Activated naive CD4-positive, alpha-beta T cell treated with anti-CD3 and anti-CD28 coated beads, Interleukin-2, amount 50 U/mL, for 24 hours (primary cell): ENCODE data around the gene PPA2.

Experiments used
- H3K27ac Mint-ChIP-seq: one replicate; pipeline ENCODE4 v1.8.0; 2021; ENCODE audit warnings: mild to moderate bottlenecking, mixed read lengths
- H3K27me3 Mint-ChIP-seq: one replicate; pipeline ENCODE4 v1.8.0; 2021; ENCODE audit warnings: mixed read lengths
- H3K36me3 Mint-ChIP-seq: one replicate; pipeline ENCODE4 v1.8.0; 2021; ENCODE audit warnings: mixed read lengths
- H3K4me1 Mint-ChIP-seq: one replicate; pipeline ENCODE4 v1.8.0; 2021; ENCODE audit warnings: mixed read lengths
- H3K4me3 Mint-ChIP-seq: one replicate; pipeline ENCODE4 v1.8.0; 2021; ENCODE audit warnings: mild to moderate bottlenecking, mixed read lengths
- H3K9me3 Mint-ChIP-seq: one replicate; pipeline ENCODE4 v1.8.0; 2021; ENCODE audit warnings: mixed read lengths

PPA2 gene

DNA sequence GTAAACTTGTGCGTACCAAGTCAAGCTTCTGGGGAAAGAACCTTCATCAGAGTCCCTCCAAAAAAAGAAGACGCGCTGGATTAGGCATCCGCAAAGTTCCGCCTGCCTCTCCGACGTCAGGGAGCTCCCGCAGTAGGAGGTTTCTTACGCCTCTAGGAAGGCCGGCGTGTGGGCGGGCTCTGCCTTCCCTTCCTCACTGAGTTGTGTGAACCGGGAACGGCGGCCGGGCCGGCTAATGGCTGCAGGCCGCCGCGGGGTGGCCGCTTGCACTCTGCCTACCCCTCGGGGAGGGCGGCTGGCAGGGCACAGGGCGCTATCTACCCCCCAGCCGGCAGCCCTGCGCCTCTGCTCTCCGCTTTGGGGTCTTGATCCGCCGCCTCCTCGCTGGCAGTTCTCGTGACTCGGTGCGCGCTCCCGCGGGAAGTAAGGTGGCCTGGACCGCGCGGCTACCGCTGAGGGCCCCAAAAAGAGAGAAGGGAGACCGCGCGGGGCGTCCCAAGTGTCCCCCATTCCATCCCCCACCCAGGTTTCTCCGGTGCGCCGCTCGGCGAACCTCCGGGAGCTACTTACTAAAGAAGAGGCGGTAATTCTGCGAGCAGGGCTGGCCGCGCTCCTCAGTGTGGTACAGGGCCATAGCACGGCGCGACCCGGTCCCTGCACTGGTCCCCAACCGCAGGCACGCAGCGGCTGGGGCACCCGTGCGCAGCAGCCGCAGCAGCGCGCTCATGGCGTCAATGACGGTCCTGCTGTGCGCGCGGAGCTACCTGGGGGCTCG lies at the start of gene PPA2:
Gene PPA2, minus strand, starts transcription at position 739 of the 775 bp plus-strand sequence. Its CDS starts 12 bp downstream, at position 727.
- peaks cover 3% of the 10 kb centered on the region for H3K27me3 Mint-ChIP-seq
- peaks cover 2% of the 10 kb centered on the region for H3K36me3 Mint-ChIP-seq
- H3K27ac Mint-ChIP-seq: peak within 1 kb of the TSS; percentile 99
- H3K9me3 Mint-ChIP-seq: no peaks in the 10 kb centered on the region
- peak within 1 kb of the TSS; percentile 99 for H3K4me3 Mint-ChIP-seq
- H3K4me1 Mint-ChIP-seq: peaks cover 40% of the 10 kb centered on the region

DNA sequence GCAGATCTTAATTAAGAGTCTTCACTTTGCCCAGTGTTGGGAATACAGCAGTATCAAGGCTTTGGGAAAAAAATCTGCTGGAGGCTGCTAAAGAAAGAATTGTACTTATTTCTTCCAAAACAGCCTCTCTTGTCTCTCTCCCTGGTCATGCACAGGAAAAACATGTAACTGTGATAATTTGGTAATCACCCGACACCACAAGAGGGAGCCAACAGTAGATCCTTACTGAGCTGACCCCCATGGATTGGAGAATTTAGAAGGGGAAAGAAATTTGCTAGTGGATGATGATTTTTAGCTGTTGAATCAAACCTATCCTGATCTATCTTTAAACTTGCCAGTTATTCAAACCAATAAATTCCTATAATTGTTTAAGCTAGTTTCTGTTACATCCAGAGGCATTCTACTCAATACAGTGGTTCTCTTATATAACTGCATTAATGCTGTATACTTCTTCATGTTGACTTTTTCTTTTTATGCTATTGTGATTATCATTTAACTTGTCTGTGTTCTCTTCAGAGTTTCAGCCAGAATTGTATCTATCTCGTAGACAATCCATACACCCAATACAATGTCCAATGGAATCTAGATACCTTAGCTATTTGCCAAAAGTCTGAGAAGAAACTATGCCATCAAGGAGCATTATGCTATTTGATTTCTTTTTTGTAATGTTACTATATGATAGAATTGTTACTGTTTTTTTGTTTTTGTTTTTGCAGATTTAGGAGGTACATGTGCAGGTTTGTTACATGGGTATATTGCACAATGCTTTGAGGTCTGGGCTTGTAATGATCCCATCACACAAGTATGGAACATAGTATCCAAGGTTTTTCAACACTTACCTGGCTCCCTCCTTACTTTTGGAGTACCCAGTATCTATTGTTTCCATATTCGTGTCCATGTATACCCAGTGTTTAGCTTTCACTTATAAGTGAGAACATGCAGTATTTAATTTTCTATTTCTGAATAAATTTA lies 47.2 kb upstream of the PPA2 start:
- no peak overlapping the region for H3K27ac Mint-ChIP-seq
- H3K36me3 Mint-ChIP-seq: no peaks in the 10 kb centered on the region
- H3K4me1 Mint-ChIP-seq: no peaks in the 10 kb centered on the region
- H3K4me3 Mint-ChIP-seq: no peak overlapping the region
- peaks cover under 1% of the 10 kb centered on the region for H3K9me3 Mint-ChIP-seq
- H3K27me3 Mint-ChIP-seq: peaks cover 10% of the 10 kb centered on the region

DNA sequence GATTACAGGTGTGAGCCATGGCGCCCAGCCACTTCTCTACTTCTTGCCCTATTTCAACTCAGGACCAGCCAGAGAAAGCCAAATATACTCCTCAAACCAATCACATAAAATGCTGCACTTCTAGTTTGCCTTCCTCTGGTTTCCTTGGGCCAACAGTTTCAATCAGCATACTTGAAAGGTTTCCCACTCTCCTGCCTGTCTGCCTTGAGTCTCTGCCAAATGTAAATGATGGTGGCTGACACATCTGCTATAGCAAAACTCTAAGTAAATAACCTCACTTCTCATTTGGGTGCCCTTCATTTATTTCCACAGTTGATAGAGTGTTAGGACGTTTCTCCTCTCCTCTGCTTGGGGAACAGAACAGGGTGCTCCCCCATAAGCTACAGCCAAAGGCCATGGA lies 36.4 kb upstream of the PPA2 start:
- no peaks in the 10 kb centered on the region for H3K4me1 Mint-ChIP-seq
- H3K4me3 Mint-ChIP-seq: no peak overlapping the region
- no peak overlapping the region for H3K27ac Mint-ChIP-seq
- H3K27me3 Mint-ChIP-seq: peaks cover 7% of the 10 kb centered on the region
- peaks cover 9% of the 10 kb centered on the region for H3K9me3 Mint-ChIP-seq
- no peaks in the 10 kb centered on the region for H3K36me3 Mint-ChIP-seq

- H3K4me1 Mint-ChIP-seq: no peaks in the 10 kb centered on the region
- H3K36me3 Mint-ChIP-seq: no peaks in the 10 kb centered on the region
- peaks cover 7% of the 10 kb centered on the region for H3K27me3 Mint-ChIP-seq
- no peak overlapping the region for H3K4me3 Mint-ChIP-seq
- H3K27ac Mint-ChIP-seq: no peak overlapping the region
- peaks cover 9% of the 10 kb centered on the region for H3K9me3 Mint-ChIP-seq
These were observed 35.9 kb upstream of the PPA2 start for GRCh38 chr4:105509714-105510113.

- H3K4me1 Mint-ChIP-seq: no peaks in the 10 kb centered on the region
- H3K9me3 Mint-ChIP-seq: peaks cover 9% of the 10 kb centered on the region
- H3K27me3 Mint-ChIP-seq: peaks cover 7% of the 10 kb centered on the region
- no peak overlapping the region for H3K4me3 Mint-ChIP-seq
- H3K36me3 Mint-ChIP-seq: no peaks in the 10 kb centered on the region
- no peak overlapping the region for H3K27ac Mint-ChIP-seq
These were observed 35.4 kb upstream of the PPA2 start for GRCh38 chr4:105509291-105509690.

GRCh38 chr4:105504744-105505143 lies 30.9 kb upstream of the PPA2 start:
- Mint-ChIP-seq H3K27me3 (no peaks in the 10 kb centered on the region), H3K27ac (no peak overlapping the region), H3K36me3 (no peaks in the 10 kb centered on the region), H3K4me3 (no peak overlapping the region), H3K4me1 (no peaks in the 10 kb centered on the region), H3K9me3 (no peaks in the 10 kb centered on the region)

DNA sequence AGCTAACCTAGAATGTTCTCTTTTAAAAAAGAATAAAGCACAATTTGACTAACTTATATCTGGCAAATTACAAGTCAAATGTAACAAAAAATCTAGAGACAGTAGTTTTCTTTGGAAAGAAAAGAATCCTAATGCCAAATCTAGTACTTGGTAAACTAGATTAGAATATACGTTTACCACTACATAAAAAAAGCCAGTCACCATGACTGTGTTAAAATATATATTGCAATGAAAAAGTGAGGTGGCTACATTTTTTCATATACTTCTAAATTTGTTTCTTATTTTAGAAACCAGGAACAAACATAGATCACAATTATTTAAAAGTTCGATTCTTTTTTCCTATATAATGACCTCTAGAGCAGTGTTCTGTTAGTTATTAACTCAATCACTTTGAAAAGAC lies 29.6 kb upstream of the PPA2 start:
- Mint-ChIP-seq H3K4me3 (no peak overlapping the region), H3K36me3 (no peaks in the 10 kb centered on the region), H3K9me3 (no peaks in the 10 kb centered on the region), H3K27me3 (no peaks in the 10 kb centered on the region), H3K4me1 (no peaks in the 10 kb centered on the region), H3K27ac (no peak overlapping the region)

DNA sequence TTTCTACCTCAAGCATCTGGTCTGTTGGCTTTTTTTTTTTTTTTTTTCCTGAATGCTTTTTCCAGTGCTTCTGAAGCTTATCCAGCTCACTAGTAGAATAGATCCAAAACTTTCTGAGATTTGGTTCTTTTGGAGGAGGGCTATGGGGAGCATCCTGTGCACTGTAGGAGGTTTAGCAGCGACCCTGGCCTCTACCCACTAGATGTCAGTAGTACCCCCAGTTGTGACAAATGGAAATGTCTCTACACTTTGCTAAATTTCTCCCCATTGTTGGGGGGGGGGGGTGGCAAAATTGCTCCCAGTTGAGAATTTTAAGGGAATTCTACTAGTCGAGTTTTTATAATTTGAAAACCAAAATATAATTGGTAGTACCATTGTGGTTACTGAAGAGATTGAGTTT lies 23.0 kb upstream of the PPA2 start:
- H3K4me1 Mint-ChIP-seq: no peaks in the 10 kb centered on the region
- H3K36me3 Mint-ChIP-seq: no peaks in the 10 kb centered on the region
- no peak overlapping the region for H3K4me3 Mint-ChIP-seq
- H3K27me3 Mint-ChIP-seq: peaks cover 28% of the 10 kb centered on the region
- no peak overlapping the region for H3K27ac Mint-ChIP-seq
- H3K9me3 Mint-ChIP-seq: no peaks in the 10 kb centered on the region

DNA sequence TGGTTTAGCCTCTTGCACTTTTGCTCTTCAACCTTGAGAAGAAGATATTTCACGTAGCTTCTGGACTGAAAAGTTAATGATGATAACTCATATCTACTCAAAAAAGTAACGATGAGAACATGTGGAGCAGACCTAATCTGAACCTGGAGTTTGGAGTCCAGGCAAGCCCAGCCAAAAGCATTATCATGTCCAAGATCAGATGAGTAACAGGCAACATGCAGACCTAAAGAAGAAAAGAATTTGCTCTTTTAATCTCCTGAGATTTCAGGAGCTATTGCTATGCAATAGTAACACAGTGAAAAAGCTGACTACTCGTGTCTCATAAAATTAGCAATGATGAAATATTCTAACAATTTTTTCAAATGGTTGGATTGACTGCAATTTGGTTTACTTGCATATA lies 21.8 kb upstream of the PPA2 start:
- Mint-ChIP-seq H3K27ac (no peak overlapping the region), H3K27me3 (peaks cover 30% of the 10 kb centered on the region), H3K4me3 (no peak overlapping the region), H3K36me3 (no peaks in the 10 kb centered on the region), H3K4me1 (no peaks in the 10 kb centered on the region), H3K9me3 (no peaks in the 10 kb centered on the region)

- H3K27me3 Mint-ChIP-seq: peaks cover 20% of the 10 kb centered on the region
- no peaks in the 10 kb centered on the region for H3K9me3 Mint-ChIP-seq
- no peak overlapping the region for H3K27ac Mint-ChIP-seq
- no peaks in the 10 kb centered on the region for H3K36me3 Mint-ChIP-seq
- H3K4me1 Mint-ChIP-seq: no peaks in the 10 kb centered on the region
- no peak overlapping the region for H3K4me3 Mint-ChIP-seq
These were observed 16.7 kb upstream of the PPA2 start for GRCh38 chr4:105490523-105490922.

DNA sequence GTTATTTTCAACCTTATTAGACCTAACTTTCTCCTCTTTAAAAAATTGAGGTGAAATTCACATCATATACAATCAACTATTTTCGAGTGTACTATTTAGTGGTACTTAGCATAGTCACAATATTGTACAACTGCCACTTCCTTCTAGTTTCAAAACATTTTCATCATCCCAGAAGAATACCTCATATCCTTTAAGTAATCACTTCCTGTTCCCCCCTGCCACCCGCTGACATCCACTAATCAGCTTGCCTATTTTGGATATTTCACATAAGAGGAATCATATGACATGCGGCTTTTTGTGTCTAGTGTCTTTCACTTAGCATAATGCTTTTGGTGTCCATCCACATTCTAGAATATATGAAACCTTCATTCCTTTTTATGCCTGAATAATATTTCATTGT lies 10.0 kb upstream of the PPA2 start:
- Mint-ChIP-seq H3K36me3 (no peaks in the 10 kb centered on the region), H3K27ac (no peak overlapping the region), H3K4me1 (no peaks in the 10 kb centered on the region), H3K27me3 (peaks cover 2% of the 10 kb centered on the region), H3K4me3 (no peak overlapping the region), H3K9me3 (no peaks in the 10 kb centered on the region)

- peak overlapping the region; percentile 88 for H3K27ac Mint-ChIP-seq
- H3K9me3 Mint-ChIP-seq: no peaks in the 10 kb centered on the region
- H3K4me1 Mint-ChIP-seq: peaks cover 34% of the 10 kb centered on the region
- peaks cover 2% of the 10 kb centered on the region for H3K36me3 Mint-ChIP-seq
- H3K27me3 Mint-ChIP-seq: peaks cover 3% of the 10 kb centered on the region
- peak overlapping the region; percentile 99 for H3K4me3 Mint-ChIP-seq
These were observed 247 bp upstream of the PPA2 start for GRCh38 chr4:105474099-105474518.

DNA sequence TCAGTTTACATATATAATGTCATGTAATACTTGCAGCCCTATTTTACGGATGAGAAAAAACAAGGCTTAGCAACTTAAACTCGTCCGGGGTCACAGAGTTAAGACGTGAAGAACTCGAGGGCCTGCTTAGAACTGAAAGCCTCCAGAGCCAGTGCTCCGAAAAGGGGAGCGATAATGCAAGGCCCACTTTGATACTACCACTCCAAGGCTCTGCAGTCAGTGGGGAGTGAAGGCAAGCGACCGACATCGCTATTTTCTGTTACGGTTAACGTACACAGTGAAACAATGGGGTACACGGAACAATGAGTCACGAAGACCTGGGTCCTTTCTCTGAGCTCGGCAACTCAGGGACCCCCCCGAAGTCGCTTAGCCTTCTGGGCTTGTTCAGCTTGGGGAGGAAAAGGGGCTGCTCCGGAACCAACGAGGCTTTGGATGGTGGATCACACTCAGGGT lies 965 bp downstream of the PPA2 start:
- Mint-ChIP-seq H3K4me3 (peak overlapping the region; percentile 99), H3K9me3 (no peaks in the 10 kb centered on the region), H3K36me3 (peaks cover 2% of the 10 kb centered on the region), H3K4me1 (peaks cover 45% of the 10 kb centered on the region), H3K27ac (peak overlapping the region; percentile 99), H3K27me3 (peaks cover 3% of the 10 kb centered on the region)

DNA sequence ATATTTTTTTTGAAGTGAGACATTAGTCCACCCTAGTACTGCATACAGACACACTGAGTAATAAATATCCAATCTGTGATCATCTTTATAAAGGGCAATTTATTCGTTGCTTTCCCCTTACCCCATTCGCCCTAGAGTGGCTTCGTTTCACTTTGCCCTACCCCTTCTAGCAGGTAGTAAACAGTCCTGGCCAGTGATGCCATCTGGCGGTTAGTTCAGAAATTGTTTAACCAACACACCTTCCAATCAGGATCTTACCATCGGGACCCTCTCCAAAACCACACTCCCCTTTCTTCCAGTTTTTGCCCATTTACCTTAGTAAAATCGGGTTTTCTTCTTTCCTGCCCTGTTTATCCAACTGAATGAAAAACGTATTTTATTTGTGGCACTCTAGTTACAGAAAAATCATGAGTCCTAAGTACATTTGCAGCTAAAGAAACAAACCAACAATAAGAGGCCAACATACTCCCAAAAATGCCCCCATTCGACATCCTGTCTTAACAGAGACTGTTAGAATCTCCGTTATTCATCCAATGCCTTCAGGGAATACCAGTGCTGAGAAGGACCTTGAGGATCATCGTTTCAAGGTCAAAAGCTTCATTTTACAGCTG lies 2.2 kb downstream of the PPA2 start:
- Mint-ChIP-seq H3K36me3 (peaks cover 9% of the 10 kb centered on the region), H3K4me3 (peak overlapping the region; percentile 99), H3K27ac (peak overlapping the region; percentile 26), H3K9me3 (no peaks in the 10 kb centered on the region), H3K27me3 (peaks cover 2% of the 10 kb centered on the region), H3K4me1 (peaks cover 56% of the 10 kb centered on the region)

DNA sequence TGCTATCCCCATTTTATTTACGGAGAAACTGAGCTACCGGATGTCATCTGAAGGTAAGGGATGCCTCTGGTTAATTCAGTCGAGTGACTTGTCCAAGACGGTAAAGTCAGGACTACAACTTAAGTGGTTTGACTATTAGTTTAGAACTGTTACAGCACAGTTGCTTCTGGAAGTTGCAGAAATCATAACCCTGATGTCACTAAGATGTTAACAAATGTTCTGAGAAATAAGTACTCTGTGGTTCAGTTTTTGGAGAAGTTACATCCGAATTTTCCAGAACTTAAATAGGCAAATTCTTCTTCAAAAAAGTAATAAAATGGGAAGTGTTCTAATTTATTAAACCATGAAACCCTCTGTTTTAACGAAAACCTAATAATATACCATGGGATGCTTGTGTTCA lies 3.1 kb downstream of the PPA2 start:
- peaks cover 15% of the 10 kb centered on the region for H3K36me3 Mint-ChIP-seq
- peak overlapping the region; percentile 99 for H3K4me3 Mint-ChIP-seq
- H3K9me3 Mint-ChIP-seq: no peaks in the 10 kb centered on the region
- H3K27me3 Mint-ChIP-seq: no peaks in the 10 kb centered on the region
- H3K4me1 Mint-ChIP-seq: peaks cover 64% of the 10 kb centered on the region
- H3K27ac Mint-ChIP-seq: no peak overlapping the region
